Measurements from ENCODE around the gene COL5A2. TPM values are rescaled to one million over a fixed set of nuclear protein-coding genes. Genes with fewer than 3 reads are reported as not detected.

Gene COL5A2
- 10 to 100 TPM in 3 of 4 donors, 1 to 10 TPM in 1; 7.7 to 29.5 (median 16.9) TPM for total RNA-seq

- intact Hi-C loops (cut with DNase I; ENCODE audit: low total_unique reads) = no loop called here
- DNase-seq (ENCODE audit: low spot score in 2 of 2) = peak; percentile 63 to 89
- 3 to 5% methylated on average over 6 of the region's 6 CpGs for WGBS, 2 donors
- H3K4me3 ChIP-seq (ENCODE audit: low read depth, poor library complexity, severe bottlenecking) = peak within 1 kb of the TSS; percentile 27
- no peak for TF ChIP-seq CTCF (IDR thresholded peaks at IDR 0.05)
- no peak for TF ChIP-seq POLR2A (IDR thresholded peaks at IDR 0.05)
Measured at GRCh38 chr2:189179570-189179950, at the start of gene COL5A2. Gene COL5A2, minus strand, starts transcription at chr2:189179761. Its CDS starts 157 bp downstream, at chr2:189179604.

GRCh38 chr2:189226017-189226416, 46.5 kb upstream of the COL5A2 start:
- H3K4me3 ChIP-seq (ENCODE audit: low read depth, poor library complexity, severe bottlenecking) = no peak overlapping the region
- intact Hi-C loops (cut with DNase I; ENCODE audit: low total_unique reads) = no loop called here
- no peak for DNase-seq (ENCODE audit: low spot score in 2 of 2)
- TF ChIP-seq POLR2A (IDR thresholded peaks at IDR 0.05) = no peak
- no peak for TF ChIP-seq CTCF (IDR thresholded peaks at IDR 0.05)
- 92 to 96% methylated on average over 1 of the region's 1 CpG for WGBS, 2 donors

- TF ChIP-seq POLR2A (IDR thresholded peaks at IDR 0.05) (no peak), CTCF (IDR thresholded peaks at IDR 0.05) (no peak)
- 78 to 86% methylated on average over 2 of the region's 2 CpGs for WGBS, 2 donors
- no peak for DNase-seq (ENCODE audit: low spot score in 2 of 2)
- intact Hi-C loops (cut with DNase I; ENCODE audit: low total_unique reads) = no loop called here
- no peak overlapping the region for H3K4me3 ChIP-seq (ENCODE audit: low read depth, poor library complexity, severe bottlenecking)
Measured at GRCh38 chr2:189225032-189225431, 45.5 kb upstream of the COL5A2 start.

GRCh38 chr2:189222468-189223105, 43.0 kb upstream of the COL5A2 start:
- intact Hi-C loops (cut with DNase I; ENCODE audit: low total_unique reads) = no loop called here

GRCh38 chr2:189221811-189222467, 42.4 kb upstream of the COL5A2 start:
- H3K4me3 ChIP-seq (ENCODE audit: low read depth, poor library complexity, severe bottlenecking) = no peak overlapping the region
- DNase-seq (ENCODE audit: low spot score in 2 of 2) = no peak
- intact Hi-C loops (cut with DNase I; ENCODE audit: low total_unique reads) = no loop called here
- TF ChIP-seq POLR2A (IDR thresholded peaks at IDR 0.05) (no peak), CTCF (IDR thresholded peaks at IDR 0.05) (no peak)

More at GRCh38 chr2:189222468-189223105, 43.0 kb upstream of the COL5A2 start:
- DNase-seq (ENCODE audit: low spot score in 2 of 2) = no peak
- no peak for TF ChIP-seq POLR2A (IDR thresholded peaks at IDR 0.05)
- TF ChIP-seq CTCF (IDR thresholded peaks at IDR 0.05) = no peak
- 44 to 46% methylated on average over 4 of the region's 4 CpGs for WGBS, 2 donors
- no peak overlapping the region for H3K4me3 ChIP-seq (ENCODE audit: low read depth, poor library complexity, severe bottlenecking)

Data from lower leg skin (tissue), 4 donors.